Prostate gland (tissue), 2 donors: ENCODE data around the gene SACM1L.

Experiments used
- POLR2AphosphoS5 ChIP-seq: sonication (generic); formaldehyde crosslinking; IDR thresholded peaks from one replicate; pipeline ENCODE4 v1.6.1; 2017; ENCODE audit warnings: antibody characterized with exemption
- TF ChIP-seq, protein P1 (sequence below), 4 experiments: fragments of 200-600 bp in 2 of 4; fragments of 450-650 bp in 2 of 4; sonication (generic) in 2 of 4; IDR thresholded peaks; 1 replicate in 3 of 4; 2 replicates in 1 of 4; pipeline ENCODE4 v1.5.1; 2016 to 2019; ENCODE audit warnings: antibody characterized with exemption in 4 of 4, mild to moderate bottlenecking in 2 of 4, moderate library complexity in 2 of 4

DNA sequence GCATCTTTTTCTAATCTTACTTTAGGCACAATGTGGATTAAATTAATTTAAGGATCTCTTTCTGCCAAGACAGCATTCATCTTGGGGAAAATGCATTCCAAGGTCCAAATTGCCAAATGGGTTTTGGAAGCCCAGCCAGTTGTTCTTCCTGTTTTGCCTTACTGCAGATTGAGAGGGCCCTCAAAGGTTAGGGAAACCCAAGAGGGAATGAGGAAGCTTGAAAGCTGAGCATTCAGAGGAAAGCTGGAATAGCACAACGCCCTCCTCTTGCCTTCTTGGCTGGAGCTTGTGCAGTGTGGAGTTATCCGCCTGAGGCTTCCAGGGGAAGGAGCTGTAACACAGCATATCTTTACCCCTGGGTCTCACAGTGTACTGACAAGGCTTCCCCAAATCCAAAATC, 18.2 kb upstream of the SACM1L start:
- TF ChIP-seq POLR2AphosphoS5 = peak; percentile 27
- TF ChIP-seq, protein P1, sequence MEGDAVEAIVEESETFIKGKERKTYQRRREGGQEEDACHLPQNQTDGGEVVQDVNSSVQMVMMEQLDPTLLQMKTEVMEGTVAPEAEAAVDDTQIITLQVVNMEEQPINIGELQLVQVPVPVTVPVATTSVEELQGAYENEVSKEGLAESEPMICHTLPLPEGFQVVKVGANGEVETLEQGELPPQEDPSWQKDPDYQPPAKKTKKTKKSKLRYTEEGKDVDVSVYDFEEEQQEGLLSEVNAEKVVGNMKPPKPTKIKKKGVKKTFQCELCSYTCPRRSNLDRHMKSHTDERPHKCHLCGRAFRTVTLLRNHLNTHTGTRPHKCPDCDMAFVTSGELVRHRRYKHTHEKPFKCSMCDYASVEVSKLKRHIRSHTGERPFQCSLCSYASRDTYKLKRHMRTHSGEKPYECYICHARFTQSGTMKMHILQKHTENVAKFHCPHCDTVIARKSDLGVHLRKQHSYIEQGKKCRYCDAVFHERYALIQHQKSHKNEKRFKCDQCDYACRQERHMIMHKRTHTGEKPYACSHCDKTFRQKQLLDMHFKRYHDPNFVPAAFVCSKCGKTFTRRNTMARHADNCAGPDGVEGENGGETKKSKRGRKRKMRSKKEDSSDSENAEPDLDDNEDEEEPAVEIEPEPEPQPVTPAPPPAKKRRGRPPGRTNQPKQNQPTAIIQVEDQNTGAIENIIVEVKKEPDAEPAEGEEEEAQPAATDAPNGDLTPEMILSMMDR (IDR thresholded peaks at IDR 0.05) = no peak
